Measurements from ENCODE around the gene AFF3.

DNA sequence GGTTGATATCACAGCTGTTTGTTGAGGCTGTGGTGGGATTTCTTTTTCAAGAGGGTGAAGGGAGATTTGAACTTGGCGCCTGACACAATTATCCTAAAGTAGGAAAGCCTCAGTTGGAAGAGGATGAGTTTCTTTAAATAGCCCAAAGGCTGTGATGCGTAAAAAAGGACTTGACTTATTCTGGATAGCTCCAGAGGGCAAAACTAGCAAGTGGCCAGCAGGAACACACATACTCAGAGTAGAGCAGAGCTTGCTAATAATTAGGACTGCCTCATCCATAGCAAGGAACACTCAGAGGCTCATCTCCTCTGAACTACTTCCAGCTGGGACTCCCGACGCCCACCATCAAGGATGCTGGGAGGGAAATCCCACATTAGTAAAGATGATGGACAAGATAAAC, 74.0 kb downstream of the AFF3 start:
- TF ChIP-seq, protein P1, sequence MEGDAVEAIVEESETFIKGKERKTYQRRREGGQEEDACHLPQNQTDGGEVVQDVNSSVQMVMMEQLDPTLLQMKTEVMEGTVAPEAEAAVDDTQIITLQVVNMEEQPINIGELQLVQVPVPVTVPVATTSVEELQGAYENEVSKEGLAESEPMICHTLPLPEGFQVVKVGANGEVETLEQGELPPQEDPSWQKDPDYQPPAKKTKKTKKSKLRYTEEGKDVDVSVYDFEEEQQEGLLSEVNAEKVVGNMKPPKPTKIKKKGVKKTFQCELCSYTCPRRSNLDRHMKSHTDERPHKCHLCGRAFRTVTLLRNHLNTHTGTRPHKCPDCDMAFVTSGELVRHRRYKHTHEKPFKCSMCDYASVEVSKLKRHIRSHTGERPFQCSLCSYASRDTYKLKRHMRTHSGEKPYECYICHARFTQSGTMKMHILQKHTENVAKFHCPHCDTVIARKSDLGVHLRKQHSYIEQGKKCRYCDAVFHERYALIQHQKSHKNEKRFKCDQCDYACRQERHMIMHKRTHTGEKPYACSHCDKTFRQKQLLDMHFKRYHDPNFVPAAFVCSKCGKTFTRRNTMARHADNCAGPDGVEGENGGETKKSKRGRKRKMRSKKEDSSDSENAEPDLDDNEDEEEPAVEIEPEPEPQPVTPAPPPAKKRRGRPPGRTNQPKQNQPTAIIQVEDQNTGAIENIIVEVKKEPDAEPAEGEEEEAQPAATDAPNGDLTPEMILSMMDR (IDR thresholded peaks at IDR 0.05; ENCODE audit: low read length): no peak
- TF ChIP-seq EZH2phosphoT487 (IDR thresholded peaks at IDR 0.05; ENCODE audit: low read length) (no peak), EZH2 (optimal IDR thresholded peaks at IDR 0.05; ENCODE audit: low read depth, low read length) (no peak)
